Measurements from ENCODE around the gene DNAH17.

DNA sequence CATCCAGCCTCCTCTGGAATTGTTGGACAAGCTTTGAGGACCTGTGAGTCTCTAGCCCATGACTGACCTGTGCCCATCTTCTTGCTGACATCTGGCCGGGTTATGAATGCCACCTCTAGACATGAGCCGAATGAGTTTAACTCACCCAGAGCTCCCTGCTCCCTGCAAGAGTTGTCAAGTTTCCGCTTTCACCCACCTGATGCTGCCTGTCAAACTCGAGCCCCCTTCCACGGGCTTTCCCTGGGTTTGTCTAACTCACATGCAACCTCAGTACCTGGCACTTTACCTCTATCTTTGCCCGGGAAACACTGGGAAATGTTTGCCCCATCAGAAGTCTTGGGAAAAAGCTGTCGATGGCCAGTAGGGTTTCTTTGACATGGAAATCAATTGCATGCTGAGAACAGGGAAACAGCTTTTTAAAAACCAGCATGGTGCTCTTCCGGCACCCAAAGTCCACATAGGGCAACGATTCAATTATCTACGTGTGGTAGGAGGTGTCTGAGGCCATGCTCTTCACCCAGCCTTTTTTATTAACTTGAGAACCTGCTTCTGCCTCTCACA, 33.8 kb upstream of the DNAH17 start:
- TF ChIP-seq POLR2A (IDR thresholded peaks at IDR 0.05): no peak
- TF ChIP-seq, protein P1, sequence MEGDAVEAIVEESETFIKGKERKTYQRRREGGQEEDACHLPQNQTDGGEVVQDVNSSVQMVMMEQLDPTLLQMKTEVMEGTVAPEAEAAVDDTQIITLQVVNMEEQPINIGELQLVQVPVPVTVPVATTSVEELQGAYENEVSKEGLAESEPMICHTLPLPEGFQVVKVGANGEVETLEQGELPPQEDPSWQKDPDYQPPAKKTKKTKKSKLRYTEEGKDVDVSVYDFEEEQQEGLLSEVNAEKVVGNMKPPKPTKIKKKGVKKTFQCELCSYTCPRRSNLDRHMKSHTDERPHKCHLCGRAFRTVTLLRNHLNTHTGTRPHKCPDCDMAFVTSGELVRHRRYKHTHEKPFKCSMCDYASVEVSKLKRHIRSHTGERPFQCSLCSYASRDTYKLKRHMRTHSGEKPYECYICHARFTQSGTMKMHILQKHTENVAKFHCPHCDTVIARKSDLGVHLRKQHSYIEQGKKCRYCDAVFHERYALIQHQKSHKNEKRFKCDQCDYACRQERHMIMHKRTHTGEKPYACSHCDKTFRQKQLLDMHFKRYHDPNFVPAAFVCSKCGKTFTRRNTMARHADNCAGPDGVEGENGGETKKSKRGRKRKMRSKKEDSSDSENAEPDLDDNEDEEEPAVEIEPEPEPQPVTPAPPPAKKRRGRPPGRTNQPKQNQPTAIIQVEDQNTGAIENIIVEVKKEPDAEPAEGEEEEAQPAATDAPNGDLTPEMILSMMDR (IDR thresholded peaks at IDR 0.05): no peak
